T1000 (cell line): ENCODE data around the gene COL18A1.

Source experiments
- DNase-seq: peaks from one replicate; lab custom pipeline; 2025; ENCODE audit warnings: mixed read lengths; lab: John Stamatoyannopoulos, UW

Gene COL18A1

DNA sequence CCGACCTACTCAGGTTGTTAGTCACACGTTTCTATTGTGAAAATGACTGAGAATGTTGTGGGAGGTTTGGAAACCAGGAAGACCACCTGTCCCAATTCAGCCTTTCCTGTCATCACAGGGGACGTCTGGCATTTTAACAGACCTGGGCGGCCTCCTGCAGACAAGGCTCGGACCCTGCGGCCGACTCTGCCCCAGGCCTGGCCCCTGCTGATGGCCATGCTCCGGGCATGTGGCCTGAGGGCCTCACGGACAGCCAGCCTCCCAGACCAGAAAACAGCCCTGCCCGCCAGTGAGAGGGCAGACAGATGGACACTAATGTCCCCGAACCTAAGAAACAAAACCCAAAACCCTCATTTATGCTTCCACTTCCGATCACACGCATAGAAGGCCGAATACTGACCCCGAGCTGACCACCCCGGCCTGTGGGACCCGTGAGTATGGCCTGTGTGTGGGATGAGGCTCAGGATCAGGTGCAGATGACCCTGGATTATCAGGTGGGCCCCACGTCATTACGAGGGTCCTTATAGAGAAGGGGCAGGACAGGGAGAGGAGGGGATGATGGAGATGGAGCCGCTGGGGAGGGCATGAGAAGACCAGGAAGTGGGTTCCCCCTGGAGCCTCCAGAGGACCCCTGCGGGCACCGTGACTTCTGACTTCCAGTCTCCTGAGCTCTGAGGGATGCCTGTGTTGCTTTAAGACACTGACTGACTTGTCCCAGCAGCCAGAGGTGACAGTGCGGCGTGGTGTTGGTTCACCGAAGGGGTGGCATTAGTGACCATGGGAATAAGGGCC lies 9.6 kb downstream of the COL18A1 start:
- no peak for DNase-seq

DNA sequence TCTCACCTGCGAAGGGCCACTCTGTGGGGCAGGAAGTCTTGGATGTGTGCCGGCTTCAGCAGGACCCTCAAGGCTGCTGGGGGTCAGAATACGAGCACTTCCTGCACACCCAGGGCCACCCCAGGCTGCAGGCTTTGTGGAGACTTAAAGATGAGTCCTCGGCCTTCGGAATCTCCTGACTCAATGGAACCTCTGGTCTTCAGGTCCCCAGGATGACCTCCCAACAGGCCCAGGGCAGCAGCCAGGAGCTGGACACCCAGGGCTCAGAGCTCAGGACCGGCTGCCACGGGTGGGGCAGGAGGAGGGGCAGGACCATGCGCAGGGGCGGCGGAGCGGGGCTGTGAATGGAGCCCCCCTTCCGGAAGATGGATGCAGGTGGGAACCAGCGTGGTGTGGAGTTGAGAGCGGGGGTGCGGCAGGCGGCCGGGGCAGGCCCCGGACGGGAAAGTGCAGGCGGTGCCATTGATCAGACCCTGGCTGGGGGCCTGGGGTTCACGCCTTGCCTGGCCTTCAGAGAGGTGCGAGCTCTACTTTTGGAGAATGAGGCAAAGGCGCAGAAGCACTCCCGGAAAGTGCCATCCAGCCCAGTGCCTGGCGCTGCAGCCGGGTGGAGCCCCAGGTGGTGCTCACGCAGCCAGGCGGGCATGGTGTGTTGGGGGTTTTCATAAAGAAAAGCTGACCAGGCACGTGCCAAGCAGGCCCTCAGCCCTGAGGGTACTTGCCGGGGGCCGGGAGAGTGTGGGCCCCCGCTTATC lies 10.4 kb downstream of the COL18A1 start:
- DNase-seq = no peak

- no peak for DNase-seq
Measured at GRCh38 chr21:45415943-45416611, 11.1 kb downstream of the COL18A1 start.

DNA sequence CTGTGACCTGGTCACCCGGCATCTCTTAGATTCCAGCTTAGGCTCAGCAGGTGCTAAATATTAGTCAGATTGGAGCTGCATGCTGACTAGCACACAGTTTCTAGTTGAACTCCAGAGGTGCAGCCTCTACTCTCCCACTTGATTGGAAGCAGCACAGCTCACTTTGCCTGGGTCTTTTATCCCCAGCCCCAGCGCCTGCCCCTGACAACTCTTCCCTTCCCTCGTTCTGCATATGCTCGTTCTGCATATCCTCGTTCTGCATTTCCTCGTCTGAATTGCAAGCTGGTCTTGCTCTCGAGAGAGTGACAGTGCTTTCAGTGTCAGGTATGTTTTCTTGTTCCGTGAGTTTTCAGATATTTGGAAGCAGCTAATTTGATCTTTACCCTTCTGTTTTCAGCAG lies 11.7 kb downstream of the COL18A1 start:
- no peak for DNase-seq

GRCh38 chr21:45417256-45417950 lies 12.4 kb downstream of the COL18A1 start:
- no peak for DNase-seq

GRCh38 chr21:45417951-45418300 lies 13.0 kb downstream of the COL18A1 start:
- DNase-seq = no peak

GRCh38 chr21:45418301-45419071 lies 13.5 kb downstream of the COL18A1 start:
- DNase-seq = no peak

GRCh38 chr21:45419162-45419561 lies 14.2 kb downstream of the COL18A1 start:
- DNase-seq = no peak

DNA sequence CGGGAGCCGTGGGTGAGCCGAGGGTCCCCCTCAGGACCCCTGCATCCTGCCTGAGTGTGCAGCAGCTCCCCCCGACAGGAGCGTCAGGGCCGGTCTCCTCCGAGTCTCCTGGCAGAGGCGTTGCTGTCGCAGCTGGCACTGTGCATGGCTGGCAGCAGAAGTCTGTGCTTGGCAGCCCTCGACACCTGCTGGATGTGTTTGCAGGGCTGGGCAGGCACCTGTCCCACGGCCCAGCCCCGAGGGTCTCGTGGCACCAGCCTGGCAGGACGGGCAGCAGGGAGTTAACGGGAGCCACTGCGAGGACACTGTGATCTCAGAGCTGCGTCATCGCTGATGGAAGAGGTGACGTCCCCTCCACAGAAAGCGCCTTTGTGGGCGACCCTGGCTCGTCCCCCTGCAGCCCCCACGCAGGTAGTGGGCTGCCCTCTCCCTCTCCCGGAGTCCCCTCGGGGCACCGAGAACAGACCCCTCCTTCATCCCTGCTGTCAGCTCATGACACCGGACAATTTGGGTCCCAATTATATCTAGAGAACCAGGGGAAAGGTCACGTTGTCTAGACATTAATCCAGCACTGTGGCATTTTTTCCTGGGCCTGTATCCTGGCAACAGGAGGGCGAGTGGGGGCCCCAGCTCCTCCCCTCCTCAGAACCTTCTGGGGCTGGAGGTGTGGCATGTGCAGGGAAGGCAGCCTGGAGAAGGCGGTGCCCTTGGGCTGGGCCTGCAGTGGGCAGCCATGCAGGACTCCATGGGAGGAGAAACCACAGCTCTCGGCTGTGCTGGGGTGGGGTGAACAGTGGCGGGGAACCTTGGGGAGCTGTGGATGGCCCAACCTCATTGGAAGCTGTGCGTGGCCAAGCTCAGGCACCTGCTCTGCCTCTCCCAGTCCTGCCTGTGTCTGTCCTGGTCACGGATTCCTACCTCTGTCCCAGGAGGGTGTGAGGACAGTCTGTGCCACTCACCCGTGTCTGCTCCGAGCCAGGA lies 15.4 kb downstream of the COL18A1 start:
- DNase-seq = no peak

DNA sequence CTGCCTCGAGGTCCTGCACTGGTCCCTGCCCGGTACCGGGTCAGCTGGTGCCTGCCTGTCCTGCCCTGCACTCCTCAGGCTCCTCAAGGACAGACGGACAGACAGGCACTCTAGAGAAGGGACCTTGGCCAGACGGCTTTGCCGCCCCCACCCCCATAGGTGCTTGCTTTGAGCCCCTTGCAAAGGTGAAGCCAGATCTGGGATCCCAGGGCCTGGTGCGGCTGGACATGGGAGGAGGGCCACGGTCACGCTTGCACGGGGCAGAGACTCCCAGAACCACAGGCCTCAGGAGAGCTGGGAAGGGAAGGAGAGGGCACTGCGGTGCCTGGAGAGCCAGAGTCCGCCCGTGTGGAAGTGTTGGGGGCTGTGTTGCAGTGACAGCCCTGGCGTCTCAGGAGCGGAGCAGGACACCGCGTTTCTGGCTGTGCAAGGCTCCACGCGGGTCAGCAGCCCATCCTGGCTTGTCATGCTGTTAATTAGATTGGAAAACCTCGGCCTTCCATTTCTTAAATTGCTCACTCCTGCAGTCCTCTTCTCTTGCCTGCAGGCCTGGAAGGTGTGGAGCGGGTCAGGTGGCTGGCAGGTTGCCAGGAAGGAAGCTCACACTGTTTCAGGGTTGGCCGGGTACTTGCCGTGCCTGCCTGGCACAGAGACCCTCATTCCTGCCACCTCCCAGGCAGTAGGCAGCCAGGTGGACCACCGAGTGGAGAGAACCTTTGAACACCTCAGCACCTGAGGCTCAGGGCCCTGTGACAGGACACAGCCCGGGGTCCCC lies 16.3 kb downstream of the COL18A1 start:
- DNase-seq = no peak

- no peak for DNase-seq
Measured at GRCh38 chr21:45421846-45422775, 17.1 kb downstream of the COL18A1 start.

DNA sequence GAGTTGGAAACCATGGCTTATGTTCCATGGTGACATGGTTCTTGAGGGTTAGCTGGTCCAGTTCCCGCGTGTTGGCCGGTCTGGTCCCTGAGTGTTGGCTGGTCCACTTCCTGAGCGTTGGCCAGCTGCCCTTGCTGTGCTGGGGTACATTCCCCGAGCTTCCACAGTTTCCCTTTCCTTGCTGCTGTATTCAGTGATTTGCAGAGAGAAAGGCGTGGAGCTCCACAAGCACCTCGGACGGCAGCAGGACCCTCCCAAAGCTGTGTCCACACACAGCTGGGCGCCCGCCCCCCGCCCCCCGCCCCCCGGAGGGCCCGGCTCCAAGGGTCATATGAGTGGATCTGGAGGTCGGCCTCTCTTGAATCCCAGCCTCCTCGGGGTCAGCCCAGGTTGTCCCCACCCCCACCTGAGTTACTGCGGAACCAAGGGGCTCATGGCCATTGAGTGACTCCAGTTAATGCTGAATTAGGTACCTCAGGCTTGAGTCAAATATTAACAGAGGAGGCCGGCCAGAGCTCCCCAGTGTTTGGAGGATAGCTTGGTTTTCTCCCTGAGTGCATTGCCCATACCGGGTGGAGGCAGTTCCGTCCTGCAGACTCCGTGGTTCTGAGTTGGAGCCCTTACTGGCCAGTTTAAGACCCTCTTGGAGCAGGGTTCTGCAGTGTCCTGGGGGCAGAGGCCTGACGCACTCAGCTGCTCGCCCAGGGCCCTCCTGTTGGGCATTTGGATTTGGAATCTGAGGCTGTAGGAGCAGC lies 18.4 kb downstream of the COL18A1 start:
- no peak for DNase-seq

GRCh38 chr21:45423968-45424853 lies 19.2 kb downstream of the COL18A1 start:
- DNase-seq = no peak

DNA sequence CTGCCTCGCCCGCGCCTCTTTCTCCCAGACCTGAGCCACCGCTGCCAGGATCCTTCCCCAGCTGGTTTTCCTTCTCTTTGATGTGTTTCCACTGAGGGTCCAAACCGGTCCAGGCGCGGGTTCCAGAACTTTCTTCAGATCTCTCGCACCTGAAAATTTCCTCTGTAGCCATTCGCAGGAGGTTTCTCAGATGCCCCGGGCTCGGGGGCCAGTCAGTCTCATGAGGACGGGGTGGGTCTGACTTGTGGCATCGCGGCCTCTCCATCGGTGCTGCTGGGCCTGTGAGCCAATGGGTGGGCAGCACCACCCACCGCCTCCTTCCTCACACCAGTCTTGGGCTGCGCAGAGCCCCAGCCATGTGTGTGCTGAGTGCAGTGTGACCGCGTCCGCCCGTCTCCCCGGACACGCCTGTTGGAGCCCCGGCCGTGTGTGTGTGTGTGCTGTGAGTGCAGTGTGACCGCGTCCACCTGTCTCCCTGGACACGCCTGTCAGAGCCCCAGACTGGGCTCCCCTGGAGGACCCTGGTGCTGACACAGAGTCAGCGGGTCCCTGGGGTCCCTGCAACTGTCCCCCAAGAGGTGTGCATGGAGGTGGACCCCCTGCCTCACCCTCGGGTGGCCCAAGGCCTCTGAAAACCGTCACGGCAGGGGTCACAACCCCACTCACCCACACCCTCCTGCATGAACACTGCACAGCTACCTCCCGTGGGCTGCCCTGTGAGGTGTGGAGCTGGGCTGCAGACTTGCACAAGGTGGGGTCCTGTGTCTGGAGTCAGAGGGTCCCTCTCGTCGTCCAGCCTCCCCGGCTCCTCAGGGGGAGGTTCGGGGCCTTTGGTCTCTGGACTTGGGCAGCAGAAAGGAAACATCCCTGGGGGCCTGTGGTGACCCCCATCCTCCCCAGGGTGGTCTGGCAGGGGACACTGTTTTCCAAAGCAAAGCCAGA lies 20.2 kb downstream of the COL18A1 start:
- DNase-seq = no peak
